Measurements from ENCODE around the gene SRPX. TPM values are rescaled to one million over a fixed set of nuclear protein-coding genes. Genes with fewer than 3 reads are reported as not detected.

Gene SRPX
- total RNA-seq, 2 donors from 2014 or later, result 8.6 to 21.6 TPM

DNA sequence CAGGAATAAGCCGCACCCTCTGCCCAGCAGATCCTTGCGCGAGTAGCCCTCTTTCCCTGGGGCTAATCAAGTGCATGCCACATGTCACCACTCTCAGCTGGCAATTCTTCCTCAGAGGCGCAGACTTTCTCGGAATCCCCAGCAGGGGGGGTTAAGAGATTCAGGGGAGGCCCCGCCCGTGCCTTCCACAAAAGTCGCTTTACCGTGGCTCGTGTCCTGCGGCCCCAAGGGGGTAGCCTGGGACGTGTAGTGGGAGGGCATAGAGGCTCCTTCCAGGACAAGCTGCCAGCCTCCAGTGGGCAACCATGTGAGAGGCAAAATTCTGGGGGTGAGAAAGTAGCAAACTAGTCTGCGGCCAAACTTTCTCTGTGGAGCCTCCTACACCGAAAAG lies 652 bp downstream of the SRPX start:
- peak; percentile 6 for DNase-seq (ENCODE audit: low spot score)
- no peak for TF ChIP-seq POLR2A (IDR thresholded peaks at IDR 0.05)
- no peak for TF ChIP-seq POLR2AphosphoS5 (IDR thresholded peaks at IDR 0.05)
- TF ChIP-seq, protein P1, sequence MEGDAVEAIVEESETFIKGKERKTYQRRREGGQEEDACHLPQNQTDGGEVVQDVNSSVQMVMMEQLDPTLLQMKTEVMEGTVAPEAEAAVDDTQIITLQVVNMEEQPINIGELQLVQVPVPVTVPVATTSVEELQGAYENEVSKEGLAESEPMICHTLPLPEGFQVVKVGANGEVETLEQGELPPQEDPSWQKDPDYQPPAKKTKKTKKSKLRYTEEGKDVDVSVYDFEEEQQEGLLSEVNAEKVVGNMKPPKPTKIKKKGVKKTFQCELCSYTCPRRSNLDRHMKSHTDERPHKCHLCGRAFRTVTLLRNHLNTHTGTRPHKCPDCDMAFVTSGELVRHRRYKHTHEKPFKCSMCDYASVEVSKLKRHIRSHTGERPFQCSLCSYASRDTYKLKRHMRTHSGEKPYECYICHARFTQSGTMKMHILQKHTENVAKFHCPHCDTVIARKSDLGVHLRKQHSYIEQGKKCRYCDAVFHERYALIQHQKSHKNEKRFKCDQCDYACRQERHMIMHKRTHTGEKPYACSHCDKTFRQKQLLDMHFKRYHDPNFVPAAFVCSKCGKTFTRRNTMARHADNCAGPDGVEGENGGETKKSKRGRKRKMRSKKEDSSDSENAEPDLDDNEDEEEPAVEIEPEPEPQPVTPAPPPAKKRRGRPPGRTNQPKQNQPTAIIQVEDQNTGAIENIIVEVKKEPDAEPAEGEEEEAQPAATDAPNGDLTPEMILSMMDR (IDR thresholded peaks at IDR 0.05), result peak in 1 of 4 experiments; percentile 23
- H3K9me3 ChIP-seq, result no peaks in the 10 kb centered on the region
- no peaks in the 10 kb centered on the region for H3K4me1 ChIP-seq (replicated peaks)
- H3K27me3 ChIP-seq (replicated peaks; ENCODE audit: insufficient read depth), result no peaks in the 10 kb centered on the region
- 0% methylated on average over 1 of the region's 14 CpGs for WGBS
- no peaks in the 10 kb centered on the region for H3K36me3 ChIP-seq
- intact Hi-C loops (cut with DNase I), result no loop called here
- no peak overlapping the region for H3K27ac ChIP-seq
- peak overlapping the region; percentile 32 to 40 for H3K4me3 ChIP-seq

DNA sequence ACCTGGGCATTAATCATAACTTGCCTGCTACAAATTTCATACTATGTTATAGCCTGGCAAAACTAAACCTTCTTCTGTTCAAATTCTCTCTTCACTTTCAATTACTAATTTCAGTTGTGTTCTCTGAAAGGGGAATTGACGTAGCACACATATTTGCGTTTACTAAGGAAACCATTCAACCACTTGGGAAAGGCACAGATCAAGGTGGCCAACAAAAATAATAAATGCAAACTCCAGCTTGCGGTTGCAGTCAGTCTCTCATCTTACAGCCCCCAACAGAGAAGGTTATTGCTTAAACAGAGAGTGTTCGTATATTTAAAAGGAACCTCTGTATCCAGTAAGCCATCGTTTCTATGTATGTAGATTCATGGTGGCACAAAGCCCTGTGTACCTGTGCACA lies 4.0 kb downstream of the SRPX start:
- no peaks in the 10 kb centered on the region for H3K4me1 ChIP-seq (replicated peaks)
- H3K4me3 ChIP-seq, result no peak overlapping the region
- intact Hi-C loops (cut with DNase I), result no loop called here
- TF ChIP-seq POLR2A (IDR thresholded peaks at IDR 0.05), result no peak
- TF ChIP-seq, protein P1 (IDR thresholded peaks at IDR 0.05), result no peak
- TF ChIP-seq POLR2AphosphoS5 (IDR thresholded peaks at IDR 0.05), result no peak
- 67% methylated on average over 5 of the region's 5 CpGs for WGBS
- H3K9me3 ChIP-seq, result no peaks in the 10 kb centered on the region
- no peak for DNase-seq (ENCODE audit: low spot score)
- H3K36me3 ChIP-seq, result no peaks in the 10 kb centered on the region
- H3K27ac ChIP-seq, result no peak overlapping the region
- no peaks in the 10 kb centered on the region for H3K27me3 ChIP-seq (replicated peaks; ENCODE audit: insufficient read depth)

DNA sequence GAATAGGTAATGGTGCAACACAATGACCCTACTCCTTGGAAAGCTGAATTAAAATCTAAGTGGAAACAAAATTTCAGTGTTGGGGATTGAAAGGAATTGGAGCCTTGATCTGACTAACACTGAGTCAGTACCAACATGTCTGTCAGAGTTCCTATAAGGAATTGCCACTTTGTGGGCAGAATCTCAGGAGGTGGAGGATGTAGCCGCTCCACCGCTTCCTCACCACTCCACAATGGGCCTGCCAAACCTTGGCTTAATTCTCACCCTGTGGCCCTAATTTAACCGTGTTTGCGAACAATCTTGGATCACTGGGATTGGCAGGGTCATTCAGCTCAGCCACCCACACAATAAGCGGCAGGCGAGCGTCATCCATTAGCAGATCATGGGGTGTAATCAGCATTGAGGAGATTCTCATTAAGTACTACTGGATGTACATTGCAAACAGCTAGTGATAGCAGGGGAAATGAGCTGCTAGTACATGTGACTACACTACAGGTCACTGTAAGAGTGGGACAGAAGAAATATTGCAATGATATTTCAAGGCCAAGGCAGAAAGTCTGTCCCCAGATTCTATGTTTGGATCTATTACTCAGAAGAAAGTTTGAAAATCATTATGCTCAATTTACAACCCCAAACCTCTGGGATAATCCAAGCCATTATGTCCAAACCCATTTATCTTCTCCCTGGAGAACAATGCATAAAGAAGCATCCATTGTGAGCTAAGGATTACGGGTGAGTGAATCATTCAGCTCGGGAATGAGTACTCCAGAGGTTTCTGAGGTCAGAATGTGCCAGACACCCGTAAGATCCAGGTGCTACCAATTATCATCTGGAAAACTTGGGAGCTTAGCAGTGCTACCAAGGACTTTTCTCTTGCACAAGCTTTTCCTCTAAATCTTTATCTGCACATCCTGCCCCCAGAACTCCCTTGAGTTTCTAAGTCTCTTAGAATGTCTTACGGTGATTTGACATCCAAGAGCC lies 5.8 kb downstream of the SRPX start:
- H3K4me1 ChIP-seq (replicated peaks), result no peaks in the 10 kb centered on the region
- H3K36me3 ChIP-seq, result no peaks in the 10 kb centered on the region
- no peaks in the 10 kb centered on the region for H3K27me3 ChIP-seq (replicated peaks; ENCODE audit: insufficient read depth)
- DNase-seq (ENCODE audit: low spot score), result no peak
- H3K27ac ChIP-seq, result no peak overlapping the region
- intact Hi-C loops (cut with DNase I), result no loop called here
- no peak overlapping the region for H3K4me3 ChIP-seq
- 82% methylated on average over 11 of the region's 11 CpGs for WGBS
- TF ChIP-seq POLR2AphosphoS5 (IDR thresholded peaks at IDR 0.05), result no peak
- no peak for TF ChIP-seq POLR2A (IDR thresholded peaks at IDR 0.05)
- TF ChIP-seq, protein P1 (IDR thresholded peaks at IDR 0.05), result no peak
- no peaks in the 10 kb centered on the region for H3K9me3 ChIP-seq

DNA sequence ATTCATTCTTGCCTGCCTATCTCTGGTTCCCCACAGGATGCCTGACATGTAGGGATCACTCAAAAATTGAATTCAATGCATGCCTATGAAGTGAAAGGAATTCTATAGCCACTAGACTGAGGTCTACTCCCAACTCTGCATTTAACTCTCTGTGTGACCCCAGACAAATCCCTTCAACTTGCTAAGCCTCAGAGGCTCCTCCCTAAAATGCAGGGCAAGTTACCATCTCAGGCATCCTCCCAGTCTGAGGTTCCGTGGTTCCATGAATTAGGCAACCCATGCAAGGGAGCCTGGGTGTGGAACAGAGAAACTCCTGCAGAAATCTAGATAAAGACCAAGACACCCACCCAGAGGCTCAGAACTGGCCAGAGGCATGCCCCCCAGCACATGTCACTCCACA lies 6.6 kb downstream of the SRPX start:
- H3K4me3 ChIP-seq, result no peak overlapping the region
- no peaks in the 10 kb centered on the region for H3K36me3 ChIP-seq
- no peak overlapping the region for H3K27ac ChIP-seq
- no peaks in the 10 kb centered on the region for H3K4me1 ChIP-seq (replicated peaks)
- WGBS, result 100% methylated on average over 1 of the region's 1 CpG
- no peak for DNase-seq (ENCODE audit: low spot score)
- no peaks in the 10 kb centered on the region for H3K9me3 ChIP-seq
- no peaks in the 10 kb centered on the region for H3K27me3 ChIP-seq (replicated peaks; ENCODE audit: insufficient read depth)
- intact Hi-C loops (cut with DNase I), result no loop called here
- TF ChIP-seq POLR2AphosphoS5 (IDR thresholded peaks at IDR 0.05) (no peak), POLR2A (IDR thresholded peaks at IDR 0.05) (no peak)
- TF ChIP-seq, protein P1 (IDR thresholded peaks at IDR 0.05), result no peak

Data from prostate gland (tissue), 2 donors.